Karpas-422 (cell line): ENCODE results near the gene DNAJB6. TPM values are rescaled to one million over a fixed set of nuclear protein-coding genes. Genes with fewer than 3 reads are reported as not detected.

Experiments
- DNase-seq: peaks from one replicate; pipeline ENCODE4 v3.0.0-alpha.2; 2015
- H2AFZ ChIP-seq: fragments of 200-600 bp; sonication (generic); 2 replicates; pipeline ENCODE4 v1.6.1; 2014; ENCODE audit warnings: antibody characterized with exemption, low read length, mixed read lengths
- H3K27ac ChIP-seq: fragments of 200-600 bp; sonication (generic); 2 replicates; pipeline ENCODE4 v1.5.1; 2014; ENCODE audit warnings: mild to moderate bottlenecking, low read length, moderate library complexity
- H3K27me3 ChIP-seq: fragments of 200-600 bp; sonication (generic); 2 replicates; pipeline ENCODE4 v1.6.1; 2014; ENCODE audit warnings: low read length, mixed read lengths
- H3K36me3 ChIP-seq: fragments of 200-600 bp; sonication (generic); 2 replicates; pipeline ENCODE4 v1.6.1; 2014; ENCODE audit warnings: low read length, mixed read lengths; ENCODE audit not compliant: insufficient read depth
- H3K4me1 ChIP-seq: fragments of 200-600 bp; sonication (generic); 2 replicates; pipeline ENCODE4 v1.6.1; 2014; ENCODE audit warnings: mild to moderate bottlenecking, low read length, mixed read lengths
- H3K4me2 ChIP-seq: fragments of 200-600 bp; sonication (generic); 2 replicates; pipeline ENCODE4 v1.6.1; 2014; ENCODE audit warnings: low read length, low read depth, mild to moderate bottlenecking; ENCODE audit not compliant: poor library complexity, severe bottlenecking
- H3K4me3 ChIP-seq: fragments of 200-600 bp; sonication (generic); 2 replicates; pipeline ENCODE4 v1.5.1; 2014; ENCODE audit warnings: mild to moderate bottlenecking, antibody characterized with exemption, low read length, mixed read lengths
- H3K79me2 ChIP-seq: fragments of 200-600 bp; sonication (generic); 2 replicates; pipeline ENCODE4 v1.6.1; 2014; ENCODE audit warnings: mild to moderate bottlenecking, low read length, mixed read lengths
- H3K9ac ChIP-seq: fragments of 200-600 bp; sonication (generic); 2 replicates; pipeline ENCODE4 v1.6.0; 2014; ENCODE audit warnings: low read length
- H3K9me2 ChIP-seq: fragments of 200-600 bp; sonication (generic), shearing (Covaris generic); replicated peaks from 2 replicates; pipeline ENCODE4 v1.6.0; 2014; ENCODE audit warnings: mild to moderate bottlenecking, low read length, moderate library complexity; ENCODE audit not compliant: insufficient read depth
- H3K9me3 ChIP-seq: fragments of 300-700, 200-600 bp; sonication (generic); 2 replicates; pipeline ENCODE4 v1.6.1; 2014; ENCODE audit warnings: low read length, mixed read lengths
- H4K20me1 ChIP-seq: fragments of 200-600 bp; sonication (generic); 2 replicates; pipeline ENCODE4 v1.6.1; 2014; ENCODE audit warnings: mild to moderate bottlenecking, antibody characterized with exemption, low read length, low read depth; ENCODE audit not compliant: insufficient read depth
- total RNA-seq: library from RNA; depleted of rRNA; stranded (reverse); fragments of >200 nt; shearing (Covaris generic); gene quantifications from 2 replicates; pipeline ENCODE4 v1.2.3, GENCODE V29; 2014; ENCODE audit warnings: low replicate concordance; rRNA removed

Gene DNAJB6
- 34.1 and 54.5 TPM in 2 replicates for total RNA-seq

- Histone ChIP-seq H2AFZ (peak within 1 kb of the TSS; percentile 91), H3K79me2 (peaks cover 44% of the 10 kb centered on the region), H3K36me3 (no peaks in the 10 kb centered on the region), H3K9me3 (no peaks in the 10 kb centered on the region), H4K20me1 (peaks cover 32% of the 10 kb centered on the region), H3K27me3 (no peaks in the 10 kb centered on the region), H3K4me3 (peak within 1 kb of the TSS; percentile 79), H3K4me2 (peak within 1 kb of the TSS; percentile 73), H3K9ac (peak within 1 kb of the TSS; percentile 78), H3K27ac (peak within 1 kb of the TSS; percentile 59), H3K4me1 (peaks cover 62% of the 10 kb centered on the region), H3K9me2 (no peaks in the 10 kb centered on the region)
- peak; percentile 97 for DNase-seq
These were observed at the start of gene DNAJB6 for GRCh38 chr7:157336383-157337315. TSS of gene DNAJB6 (plus strand) at chr7:157337004. CDS start at chr7:157358573, 21,569 bp downstream.

- no peaks in the 10 kb centered on the region for H3K36me3 ChIP-seq
- H2AFZ ChIP-seq, result no peak overlapping the region
These were observed 45.3 kb upstream of the DNAJB6 start for GRCh38 chr7:157291404-157292080.

GRCh38 chr7:157292258-157292657 lies 44.5 kb upstream of the DNAJB6 start:
- DNase-seq, result no peak
- H3K4me3 ChIP-seq, result no peak overlapping the region
- no peak overlapping the region for H3K4me2 ChIP-seq
- no peak overlapping the region for H3K9ac ChIP-seq
- no peaks in the 10 kb centered on the region; the same call in 1 of the 2 replicates for H3K27me3 ChIP-seq
- peaks cover 19% of the 10 kb centered on the region for H3K4me1 ChIP-seq
- H2AFZ ChIP-seq, result no peak overlapping the region
- no peaks in the 10 kb centered on the region for H3K9me2 ChIP-seq
- no peaks in the 10 kb centered on the region for H4K20me1 ChIP-seq
- peaks cover 5% of the 10 kb centered on the region; the same call in 1 of the 2 replicates for H3K9me3 ChIP-seq
- H3K79me2 ChIP-seq, result no peaks in the 10 kb centered on the region
- H3K27ac ChIP-seq, result no peak overlapping the region
- no peaks in the 10 kb centered on the region for H3K36me3 ChIP-seq

More at GRCh38 chr7:157291404-157292080, 45.3 kb upstream of the DNAJB6 start:
- H3K9me3 ChIP-seq, result peaks cover 5% of the 10 kb centered on the region; the same call in 1 of the 2 replicates
- H3K9me2 ChIP-seq, result no peaks in the 10 kb centered on the region
- no peak overlapping the region for H3K4me2 ChIP-seq
- no peaks in the 10 kb centered on the region for H3K79me2 ChIP-seq
- H3K27ac ChIP-seq, result no peak overlapping the region
- H3K27me3 ChIP-seq, result no peaks in the 10 kb centered on the region; the same call in 1 of the 2 replicates
- no peaks in the 10 kb centered on the region for H4K20me1 ChIP-seq
- H3K9ac ChIP-seq, result no peak overlapping the region
- peaks cover 19% of the 10 kb centered on the region for H3K4me1 ChIP-seq
- H3K4me3 ChIP-seq, result no peak overlapping the region
- no peak for DNase-seq

GRCh38 chr7:157292770-157293412 lies 43.9 kb upstream of the DNAJB6 start:
- no peaks in the 10 kb centered on the region for H3K36me3 ChIP-seq
- H3K27me3 ChIP-seq, result no peaks in the 10 kb centered on the region; the same call in 1 of the 2 replicates
- H2AFZ ChIP-seq, result no peak overlapping the region
- no peak overlapping the region for H3K27ac ChIP-seq
- H4K20me1 ChIP-seq, result no peaks in the 10 kb centered on the region
- H3K79me2 ChIP-seq, result no peaks in the 10 kb centered on the region
- peaks cover 5% of the 10 kb centered on the region; the same call in 1 of the 2 replicates for H3K9me3 ChIP-seq
- peaks cover 19% of the 10 kb centered on the region for H3K4me1 ChIP-seq
- no peaks in the 10 kb centered on the region for H3K9me2 ChIP-seq
- no peak for DNase-seq
- H3K4me3 ChIP-seq, result no peak overlapping the region
- no peak overlapping the region for H3K9ac ChIP-seq
- no peak overlapping the region for H3K4me2 ChIP-seq

GRCh38 chr7:157293413-157293788 lies 43.4 kb upstream of the DNAJB6 start:
- Histone ChIP-seq H3K4me2 (no peak overlapping the region), H3K9ac (no peak overlapping the region), H3K9me2 (no peaks in the 10 kb centered on the region), H4K20me1 (no peaks in the 10 kb centered on the region), H3K79me2 (no peaks in the 10 kb centered on the region), H3K27me3 (no peaks in the 10 kb centered on the region; the same call in 1 of the 2 replicates), H3K9me3 (peaks cover 5% of the 10 kb centered on the region; the same call in 1 of the 2 replicates), H3K36me3 (no peaks in the 10 kb centered on the region), H3K4me1 (peaks cover 19% of the 10 kb centered on the region), H2AFZ (no peak overlapping the region), H3K27ac (no peak overlapping the region), H3K4me3 (no peak overlapping the region)
- DNase-seq, result no peak

GRCh38 chr7:157294773-157295172 lies 42.0 kb upstream of the DNAJB6 start:
- H3K4me3 ChIP-seq, result no peak overlapping the region
- no peak overlapping the region for H3K27ac ChIP-seq
- H3K9me3 ChIP-seq, result no peaks in the 10 kb centered on the region
- H3K4me1 ChIP-seq, result peaks cover 10% of the 10 kb centered on the region
- H3K36me3 ChIP-seq, result no peaks in the 10 kb centered on the region
- no peaks in the 10 kb centered on the region for H3K9me2 ChIP-seq
- no peak overlapping the region for H3K4me2 ChIP-seq
- no peak overlapping the region for H3K9ac ChIP-seq
- no peaks in the 10 kb centered on the region for H3K79me2 ChIP-seq
- DNase-seq, result no peak
- no peaks in the 10 kb centered on the region for H4K20me1 ChIP-seq
- no peaks in the 10 kb centered on the region for H3K27me3 ChIP-seq
- H2AFZ ChIP-seq, result no peak overlapping the region

DNA sequence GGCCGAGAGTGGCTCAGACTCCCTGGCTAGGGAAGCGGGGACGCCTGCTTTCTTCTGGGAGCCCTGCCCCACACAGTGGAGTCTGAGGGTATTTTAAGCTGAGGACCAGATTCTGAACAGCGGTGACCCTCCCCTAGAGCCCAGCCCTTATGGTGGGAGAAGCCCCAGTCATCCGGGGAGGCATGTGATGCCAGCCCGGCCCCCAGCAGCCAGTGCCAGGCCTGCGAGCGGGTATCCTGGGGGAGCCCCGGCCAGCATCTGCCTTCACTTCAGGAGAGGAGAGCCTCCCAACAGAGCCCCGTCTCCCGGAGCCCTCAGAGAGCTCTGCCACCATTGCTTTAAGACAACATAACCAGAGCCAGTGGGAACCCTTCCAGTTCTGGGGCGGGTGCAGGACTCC lies 41.5 kb upstream of the DNAJB6 start:
- Histone ChIP-seq H3K4me1 (peaks cover 5% of the 10 kb centered on the region), H4K20me1 (no peaks in the 10 kb centered on the region), H3K9ac (no peak overlapping the region)

More for the DNA sequence above, 41.5 kb upstream of the DNAJB6 start:
- H3K4me3 ChIP-seq, result no peak overlapping the region
- no peaks in the 10 kb centered on the region for H3K9me2 ChIP-seq
- no peaks in the 10 kb centered on the region for H3K36me3 ChIP-seq
- H3K27me3 ChIP-seq, result no peaks in the 10 kb centered on the region
- H3K4me2 ChIP-seq, result no peak overlapping the region
- DNase-seq, result no peak
- no peaks in the 10 kb centered on the region for H3K9me3 ChIP-seq
- no peak overlapping the region for H3K27ac ChIP-seq
- no peaks in the 10 kb centered on the region for H3K79me2 ChIP-seq
- H2AFZ ChIP-seq, result no peak overlapping the region
